Endothelial cell of umbilical vein (primary cell): ENCODE measurements around the gene PIGV. TPM values are rescaled to one million over a fixed set of nuclear protein-coding genes. Genes with fewer than 3 reads are reported as not detected.

Source experiments
- BruUV-seq: library from RNA; stranded (reverse); fragments of 400-500 nt; replicated peaks from 2 replicates; lab custom pipeline; 2021; lab: Mats Ljungman, UMichigan
- CTCF ChIA-PET: fragments of 300-600, 350-600 bp; sonication (Branson Sonifier 250); formaldehyde crosslinking; loops from one replicate; lab custom pipeline; 2021; ENCODE audit warnings: antibody characterized with exemption, inconsistent platforms; lab: Charles Lee
- POLR2A ChIA-PET: fragments of 300-600, 350-600 bp; sonication (Branson Sonifier 250); formaldehyde crosslinking; loops from one replicate; lab custom pipeline; 2021; ENCODE audit warnings: antibody characterized with exemption, inconsistent platforms; lab: Charles Lee
- DNase-seq: peaks from one replicate; pipeline ENCODE4 v3.0.0-alpha.2; 2011; ENCODE audit warnings: low read depth, low spot score
- FAIRE-seq: peaks from 2 replicates; lab custom pipeline; 2011; peaks lifted over from hg19 to GRCh38; lab: Jason Lieb, UNC
- H2AFZ ChIP-seq: 2 replicates; pipeline ENCODE4 v1.6.0; 2012; ENCODE audit warnings: low read depth, low read length, control low read depth, inconsistent platforms
- H3K27ac ChIP-seq: 2 replicates; pipeline ENCODE4 v1.5.1; 2011; ENCODE audit warnings: low read depth, mild to moderate bottlenecking, control low read depth, low read length, moderate library complexity; ENCODE audit not compliant: insufficient read depth
- H3K27me3 ChIP-seq, 2 experiments: 2 replicates each; pipeline versions ENCODE4 v1.6.0 to v1.6.1; 2011; ENCODE audit warnings: low read length in 2 of 2, mixed read lengths in 1 of 2; ENCODE audit not compliant: control insufficient read depth in 2 of 2, insufficient read depth in 2 of 2
- H3K36me3 ChIP-seq, 2 experiments: 2 replicates in 1 of 2; 3 replicates in 1 of 2; pipeline ENCODE4 v1.5.1; 2011; ENCODE audit warnings: low read length in 2 of 2, mild to moderate bottlenecking in 1 of 2, moderate library complexity in 1 of 2; ENCODE audit not compliant: control insufficient read depth in 2 of 2, insufficient read depth in 2 of 2; ENCODE audit errors: extremely low read depth in 1 of 2
- H3K4me1 ChIP-seq: 3 replicates; pipeline ENCODE4 v1.5.1; 2011; ENCODE audit warnings: mild to moderate bottlenecking, low read length; ENCODE audit not compliant: control insufficient read depth, insufficient read depth; ENCODE audit errors: extremely low read depth
- H3K4me2 ChIP-seq: 2 replicates; pipeline ENCODE4 v1.6.1; 2011; ENCODE audit warnings: low read length, control low read depth, mixed read lengths; ENCODE audit not compliant: insufficient read depth
- H3K4me3 ChIP-seq, 3 experiments: fragments of 200-600 bp in 1 of 3; sonication (generic), shearing (Covaris generic) in 1 of 3; replicated peaks in 1 of 3; 2 replicates each; pipeline ENCODE4 v1.5.1; 2011 to 2016; ENCODE audit warnings: control low read depth in 3 of 3, low read length in 3 of 3, mild to moderate bottlenecking in 2 of 3, inconsistent platforms in 1 of 3, low read depth in 1 of 3, moderate library complexity in 1 of 3; ENCODE audit not compliant: insufficient read depth in 1 of 3
- H3K79me2 ChIP-seq: 2 replicates; pipeline ENCODE4 v1.6.0; 2012; ENCODE audit warnings: low read length, inconsistent platforms; ENCODE audit not compliant: control insufficient read depth, insufficient read depth
- H3K9ac ChIP-seq: replicated peaks from 2 replicates; pipeline ENCODE3; 2011; ENCODE audit warnings: low read length, control low read depth; ENCODE audit not compliant: insufficient read depth; ENCODE audit errors: extremely low read depth
- H3K9me1 ChIP-seq: replicated peaks from 3 replicates; pipeline ENCODE4 v1.6.0; 2011; ENCODE audit warnings: mild to moderate bottlenecking, low read length; ENCODE audit not compliant: control insufficient read depth, insufficient read depth; ENCODE audit errors: extremely low read depth
- H3K9me3 ChIP-seq: replicated peaks from 2 replicates; pipeline ENCODE4 v1.5.1; 2012; ENCODE audit warnings: low read length, inconsistent platforms; ENCODE audit not compliant: control insufficient read depth, insufficient read depth
- H4K20me1 ChIP-seq: replicated peaks from 2 replicates; pipeline ENCODE3; 2011; ENCODE audit warnings: mild to moderate bottlenecking, low read length; ENCODE audit not compliant: control insufficient read depth, insufficient read depth; ENCODE audit errors: extremely low read depth
- EZH2 ChIP-seq: IDR thresholded peaks from 2 replicates; pipeline ENCODE4 v1.6.1; 2012; ENCODE audit warnings: borderline replicate concordance, low read depth, mild to moderate bottlenecking, moderate library complexity, low read length, inconsistent platforms; ENCODE audit not compliant: severe bottlenecking
- FOS ChIP-seq: IDR thresholded peaks from 2 replicates; pipeline ENCODE4 v1.6.1; 2011; ENCODE audit warnings: mild to moderate bottlenecking, low read length, moderate library complexity, borderline replicate concordance; ENCODE audit not compliant: insufficient read depth
- JUN ChIP-seq: IDR thresholded peaks from 2 replicates; pipeline ENCODE4 v1.6.1; 2011; ENCODE audit warnings: borderline replicate concordance, low read depth; ENCODE audit not compliant: insufficient read length, insufficient read depth
- MAX ChIP-seq: IDR thresholded peaks from 2 replicates; pipeline ENCODE4 v1.6.1; 2011; ENCODE audit not compliant: insufficient read depth, insufficient read length
- MYC ChIP-seq: IDR thresholded peaks from one replicate; pipeline ENCODE4 v1.6.1; 2011; ENCODE audit warnings: mild to moderate bottlenecking, low read depth, low read length
- POLR2A ChIP-seq: IDR thresholded peaks from 2 replicates; pipeline ENCODE4 v1.6.1; 2012; ENCODE audit warnings: low read depth, mild to moderate bottlenecking, control low read depth, low read length
- POLR2AphosphoS5 ChIP-seq: IDR thresholded peaks from 2 replicates; pipeline ENCODE4 v1.6.1; 2012; ENCODE audit warnings: low read depth, mild to moderate bottlenecking, control low read depth, low read length, moderate library complexity; ENCODE audit not compliant: insufficient read depth
- dilution Hi-C: fragments of 300-500 bp; cut with MboI; formaldehyde crosslinking; loops from one replicate; pipeline ENCODE4 v1.15.0; 2019; ENCODE audit warnings: low sequenced_read_pairs; ENCODE audit not compliant: extremely low pct_ligation_motif_present
- intact Hi-C: fragments of 100-400 bp; cut with micrococcal nuclease; formaldehyde crosslinking; loops from one replicate; pipeline ENCODE4 v1.10.0; 2022
- polyA plus RNA-seq, 4 experiments: library from polyadenylated mRNA; depleted of rRNA in 3 of 4; stranded (reverse) in 3 of 4; unstranded in 1 of 4; fragments of >200 nt; gene quantifications; 2 replicates each; pipeline versions ENCODE4 v1.2.1 to v1.2.3, GENCODE V29; 2011 to 2012; ENCODE audit warnings: missing spikeins in 1 of 4
- total RNA-seq: library from RNA; stranded (reverse); gene quantifications from 2 replicates; pipeline ENCODE4 v1.2.3, GENCODE V29; 2021
- TF ChIP-seq, protein P1 (sequence below), 2 donors: IDR thresholded peaks; 1 replicate in 1 of 2; 2 replicates in 1 of 2; pipeline ENCODE4 v1.5.1; 2011; ENCODE audit warnings: low read length in 2 of 2, mild to moderate bottlenecking in 2 of 2, moderate library complexity in 2 of 2, control low read depth in 1 of 2, inconsistent platforms in 1 of 2, low read depth in 1 of 2; ENCODE audit not compliant: insufficient read depth in 1 of 2; ENCODE audit errors: extremely low read depth in 1 of 2

PIGV gene
- total and polyA plus RNA-seq, 2 donors (not counting 3 experiments of a cell fraction or from before 2014, with no cell fraction given): 7.5 to 11.9 TPM

GRCh38 chr1:26772687-26773086 lies 15.1 kb upstream of the PIGV start:
- Histone ChIP-seq H3K4me2 (no peak overlapping the region), H3K27ac (peak overlapping the region; percentile 87), H3K36me3 (peaks cover 44 to 48% of the 10 kb centered on the region in 2 experiments), H3K9me1 (no peaks in the 10 kb centered on the region), H2AFZ (no peak overlapping the region), H3K79me2 (peaks cover 7% of the 10 kb centered on the region), H3K9ac (no peak overlapping the region), H3K4me1 (peaks cover 40% of the 10 kb centered on the region), H4K20me1 (no peaks in the 10 kb centered on the region), H3K9me3 (no peaks in the 10 kb centered on the region), H3K27me3 (no peaks in the 10 kb centered on the region), H3K4me3 (no peak overlapping the region)
- POLR2A ChIA-PET: no interaction called here
- intact Hi-C loops (no loop called here), dilution Hi-C loops (no loop called here)
- TF ChIP-seq JUN (peak; percentile 38), FOS (no peak)
- FAIRE-seq (peak; percentile 72), DNase-seq (peak; percentile 15)
- no TSS peak for BruUV-seq
- CTCF ChIA-PET: interaction anchor here (1.1 to 2.7 kb wide), 3 partner anchors 13 to 171 kb away, joined by 3 to 12 read pairs (median 9); partner anchors contain the start of gene PIGV

GRCh38 chr1:26774462-26774861 lies 13.3 kb upstream of the PIGV start:
- H3K36me3 ChIP-seq: peaks cover 43 to 55% of the 10 kb centered on the region in 2 experiments
- BruUV-seq: no TSS peak
- FAIRE-seq (no peak), DNase-seq (no peak)
- intact Hi-C loops (no loop called here), dilution Hi-C loops (no loop called here)
- no peaks in the 10 kb centered on the region for H3K9me1 ChIP-seq
- TF ChIP-seq POLR2AphosphoS5: no peak
- no peak for TF ChIP-seq MAX
- no peak for TF ChIP-seq POLR2A
- TF ChIP-seq FOS: no peak
- no peak for TF ChIP-seq MYC
- no peak for TF ChIP-seq EZH2
- TF ChIP-seq, protein P1, sequence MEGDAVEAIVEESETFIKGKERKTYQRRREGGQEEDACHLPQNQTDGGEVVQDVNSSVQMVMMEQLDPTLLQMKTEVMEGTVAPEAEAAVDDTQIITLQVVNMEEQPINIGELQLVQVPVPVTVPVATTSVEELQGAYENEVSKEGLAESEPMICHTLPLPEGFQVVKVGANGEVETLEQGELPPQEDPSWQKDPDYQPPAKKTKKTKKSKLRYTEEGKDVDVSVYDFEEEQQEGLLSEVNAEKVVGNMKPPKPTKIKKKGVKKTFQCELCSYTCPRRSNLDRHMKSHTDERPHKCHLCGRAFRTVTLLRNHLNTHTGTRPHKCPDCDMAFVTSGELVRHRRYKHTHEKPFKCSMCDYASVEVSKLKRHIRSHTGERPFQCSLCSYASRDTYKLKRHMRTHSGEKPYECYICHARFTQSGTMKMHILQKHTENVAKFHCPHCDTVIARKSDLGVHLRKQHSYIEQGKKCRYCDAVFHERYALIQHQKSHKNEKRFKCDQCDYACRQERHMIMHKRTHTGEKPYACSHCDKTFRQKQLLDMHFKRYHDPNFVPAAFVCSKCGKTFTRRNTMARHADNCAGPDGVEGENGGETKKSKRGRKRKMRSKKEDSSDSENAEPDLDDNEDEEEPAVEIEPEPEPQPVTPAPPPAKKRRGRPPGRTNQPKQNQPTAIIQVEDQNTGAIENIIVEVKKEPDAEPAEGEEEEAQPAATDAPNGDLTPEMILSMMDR (IDR thresholded peaks at IDR 0.05; ENCODE audit: extremely low read depth in 1 of 2, insufficient read depth in 1 of 2, low read depth in 1 of 2, low read length in 2 of 2): no peak
- TF ChIP-seq JUN: no peak
- H3K4me1 ChIP-seq: peaks cover 23% of the 10 kb centered on the region
- no peaks in the 10 kb centered on the region for H4K20me1 ChIP-seq
- H3K4me2 ChIP-seq: no peak overlapping the region
- no peak overlapping the region for H3K4me3 ChIP-seq
- no peaks in the 10 kb centered on the region for H3K27me3 ChIP-seq
- no peak overlapping the region for H3K9ac ChIP-seq
- H2AFZ ChIP-seq: no peak overlapping the region
- peaks cover 4% of the 10 kb centered on the region for H3K79me2 ChIP-seq
- H3K9me3 ChIP-seq: no peaks in the 10 kb centered on the region
- ChIA-PET CTCF (no interaction called here), POLR2A (no interaction called here)
- H3K27ac ChIP-seq: no peak overlapping the region
